Natural killer cell (primary cell): ENCODE measurements around the gene MUC4. TPM values are rescaled to one million over a fixed set of nuclear protein-coding genes. Genes with fewer than 3 reads are reported as not detected.
"Not testable (repeated sequence)": the region's sequence is repeated elsewhere in the genome, so short reads cannot be mapped to it uniquely, and the experiment has no call there.

Experiments used
- ATAC-seq, 3 donors: fragments of 150-1000 bp in 2 of 3; fragments of 200-7000 bp in 1 of 3; cut with Tn5 transposase; 1 replicate in 1 of 3; 2 replicates in 2 of 3; pipeline ENCODE4 v1.10.0; 2021; ENCODE audit warnings: mild to moderate bottlenecking in 2 of 3, moderate library complexity in 2 of 3
- DNase-seq, 2 donors: peaks; one replicate each; pipeline versions ENCODE4 v3.0.0 to v3.0.0-alpha.2; 2013 to 2021; ENCODE audit warnings: mixed read lengths in 1 of 2
- H3K27ac ChIP-seq: one replicate; pipeline ENCODE4 v1.5.1; 2013; ENCODE audit warnings: mild to moderate bottlenecking, low read length
- H3K27me3 ChIP-seq: one replicate; pipeline ENCODE4 v1.6.1; 2013; ENCODE audit warnings: low read length; ENCODE audit not compliant: control insufficient read depth, insufficient read depth
- H3K36me3 ChIP-seq: one replicate; pipeline ENCODE4 v1.6.1; 2013; ENCODE audit warnings: low read length; ENCODE audit not compliant: control insufficient read depth, insufficient read depth
- H3K4me1 ChIP-seq: one replicate; pipeline ENCODE4 v1.6.1; 2013; ENCODE audit warnings: low read length; ENCODE audit not compliant: control insufficient read depth, insufficient read depth
- H3K4me3 ChIP-seq: one replicate; pipeline ENCODE4 v1.5.1; 2013; ENCODE audit warnings: low read length
- H3K9me3 ChIP-seq: one replicate; pipeline ENCODE4 v1.6.1; 2013; ENCODE audit warnings: low read length; ENCODE audit not compliant: control insufficient read depth, insufficient read depth
- H3K27ac Mint-ChIP-seq, 2 donors: one replicate each; pipeline ENCODE4 v1.8.0; 2022; ENCODE audit warnings: mild to moderate bottlenecking in 2 of 2, mixed read lengths in 2 of 2, moderate library complexity in 1 of 2
- H3K27me3 Mint-ChIP-seq, 2 donors: one replicate each; pipeline ENCODE4 v1.8.0; 2022; ENCODE audit warnings: low read depth in 2 of 2, mixed read lengths in 2 of 2
- H3K36me3 Mint-ChIP-seq: one replicate; pipeline ENCODE4 v1.8.0; 2022; ENCODE audit warnings: mixed read lengths
- H3K4me1 Mint-ChIP-seq, 2 donors: one replicate each; pipeline ENCODE4 v1.8.0; 2022; ENCODE audit warnings: mixed read lengths in 2 of 2
- H3K4me3 Mint-ChIP-seq: one replicate; pipeline ENCODE4 v1.8.0; 2022; ENCODE audit warnings: mild to moderate bottlenecking, moderate library complexity, mixed read lengths
- H3K9me3 Mint-ChIP-seq, 2 donors: one replicate each; pipeline ENCODE4 v1.8.0; 2022; ENCODE audit warnings: mixed read lengths in 2 of 2
- CTCF ChIP-seq: fragments of 200-600 bp; IDR thresholded peaks from one replicate; pipeline ENCODE4 v1.8.0; 2022; ENCODE audit warnings: antibody characterized with exemption
- WGBS: methylation state at CpG from one replicate; pipeline ENCODE4 v1.1.7; 2013; ENCODE audit warnings: missing lambda C conversion rate; ENCODE audit not compliant: insufficient coverage; 5-methylcytosine and 5-hydroxymethylcytosine counted together
- intact Hi-C: fragments of 100-400 bp; cut with micrococcal nuclease; formaldehyde crosslinking; loops from one replicate; pipeline ENCODE4 v1.14.2; 2022
- total RNA-seq, 4 donors: library from RNA; stranded (reverse); fragments of 120-200 nt in 1 of 4; gene quantifications; one replicate each; pipeline versions ENCODE4 v1.2.3 to v1.2.4, GENCODE V29; 2013 to 2022

Gene MUC4
- total RNA-seq, 3 donors from 2014 or later (not counting 1 experiment from before 2014, with no cell fraction given) = 0.05 to 1.7 (median 0.38) TPM

- no peaks in the 10 kb centered on the region for H3K27me3 ChIP-seq
- H3K9me3 ChIP-seq = no peaks in the 10 kb centered on the region
- intact Hi-C loops = no loop called here
- H3K36me3 ChIP-seq = no peaks in the 10 kb centered on the region
- peaks cover 20 to 29% of the 10 kb centered on the region in 2 donors for H3K4me1 Mint-ChIP-seq
- H3K9me3 Mint-ChIP-seq = peaks cover 0 to 2% of the 10 kb centered on the region in 2 donors
- no peak overlapping the region for H3K27ac ChIP-seq
- H3K27ac Mint-ChIP-seq = no peak overlapping the region
- DNase-seq = no peak
- WGBS = 94% methylated on average over 11 of the region's 11 CpGs
- ATAC-seq = no peak
- peaks cover 5% of the 10 kb centered on the region for H3K4me1 ChIP-seq
- TF ChIP-seq CTCF = no peak
- no peaks in the 10 kb centered on the region for H3K36me3 Mint-ChIP-seq
- peaks cover 0 to 6% of the 10 kb centered on the region in 2 donors for H3K27me3 Mint-ChIP-seq
- no peak overlapping the region for H3K4me3 Mint-ChIP-seq
- H3K4me3 ChIP-seq = no peak overlapping the region
Measured at GRCh38 chr3:195796795-195797194, 14.9 kb downstream of the MUC4 start.

- H3K36me3 Mint-ChIP-seq = no peaks in the 10 kb centered on the region
- 90% methylated on average over 6 of the region's 8 CpGs for WGBS
- ATAC-seq = no peak
- Histone ChIP-seq H3K4me1 (peaks cover 4% of the 10 kb centered on the region), H3K27me3 (no peaks in the 10 kb centered on the region), H3K36me3 (no peaks in the 10 kb centered on the region), H3K4me3 (no peak overlapping the region), H3K9me3 (no peaks in the 10 kb centered on the region), H3K27ac (no peak overlapping the region)
- H3K27ac Mint-ChIP-seq = no peak overlapping the region
- no peak overlapping the region for H3K4me3 Mint-ChIP-seq
- intact Hi-C loops = no loop called here
- TF ChIP-seq CTCF = no peak
- H3K4me1 Mint-ChIP-seq = peaks cover 21 to 29% of the 10 kb centered on the region in 2 donors
- DNase-seq = no peak
- H3K9me3 Mint-ChIP-seq = peaks cover 0 to 2% of the 10 kb centered on the region in 2 donors
- H3K27me3 Mint-ChIP-seq = peaks cover 0 to 6% of the 10 kb centered on the region in 2 donors
Measured at GRCh38 chr3:195794708-195795107, 17.0 kb downstream of the MUC4 start.

GRCh38 chr3:195792621-195793020 is 19.1 kb downstream of the MUC4 start:
- intact Hi-C loops, H3K4me3 ChIP-seq, H3K27me3 ChIP-seq, ATAC-seq, H3K9me3 ChIP-seq, H3K27ac Mint-ChIP-seq, H3K9me3 Mint-ChIP-seq, H3K36me3 Mint-ChIP-seq, H3K27ac ChIP-seq, H3K27me3 Mint-ChIP-seq, H3K36me3 ChIP-seq, DNase-seq, H3K4me3 Mint-ChIP-seq: not testable (repeated sequence)
- H3K4me1 ChIP-seq = peaks cover 21% of the 10 kb centered on the region
- peaks cover 39 to 44% of the 10 kb centered on the region in 2 donors for H3K4me1 Mint-ChIP-seq
- WGBS = 85% methylated on average over 5 of the region's 6 CpGs

- Histone ChIP-seq H3K36me3 (no peaks in the 10 kb centered on the region), H3K27me3 (no peaks in the 10 kb centered on the region), H3K27ac (no peak overlapping the region), H3K4me1 (peaks cover 25% of the 10 kb centered on the region), H3K9me3 (peaks cover 11% of the 10 kb centered on the region), H3K4me3 (no peak overlapping the region)
- Mint-ChIP-seq H3K9me3 (peaks cover 12 to 16% of the 10 kb centered on the region in 2 donors), H3K36me3 (peaks cover 2% of the 10 kb centered on the region), H3K27me3 (peaks cover 0 to 6% of the 10 kb centered on the region in 2 donors), H3K27ac (peak overlapping the region; percentile 79 to 96), H3K4me3 (no peak overlapping the region), H3K4me1 (peaks cover 48 to 55% of the 10 kb centered on the region in 2 donors)
- intact Hi-C loops = no loop called here
- no peak for TF ChIP-seq CTCF
- 76% methylated on average over 4 of the region's 4 CpGs for WGBS
- DNase-seq (peak in 1 of 2 donors; percentile 7), ATAC-seq (peak in 1 of 3 donors; percentile 31)
Measured at GRCh38 chr3:195790901-195791300, 20.8 kb downstream of the MUC4 start.
